GM12864 (cell line): ENCODE results near the gene LACC1.
A peak's percentile ranks its signal among the peaks of the same experiment; 100 is the strongest.

ENCODE experiments used
- DNase-seq: peaks from one replicate; pipeline ENCODE4 v3.0.0-alpha.2; 2011; ENCODE audit warnings: low read depth
- H3K4me3 ChIP-seq: 2 replicates; pipeline ENCODE4 v1.5.1; 2011; ENCODE audit warnings: mild to moderate bottlenecking, low read depth, low read length, control low read depth
- TF ChIP-seq, protein P1 (sequence below): IDR thresholded peaks from 2 replicates; pipeline ENCODE4 v1.5.1; 2011; ENCODE audit warnings: low read depth, mild to moderate bottlenecking, moderate library complexity, low read length, control low read depth, inconsistent platforms; ENCODE audit errors: missing control alignments

LACC1 gene

DNA sequence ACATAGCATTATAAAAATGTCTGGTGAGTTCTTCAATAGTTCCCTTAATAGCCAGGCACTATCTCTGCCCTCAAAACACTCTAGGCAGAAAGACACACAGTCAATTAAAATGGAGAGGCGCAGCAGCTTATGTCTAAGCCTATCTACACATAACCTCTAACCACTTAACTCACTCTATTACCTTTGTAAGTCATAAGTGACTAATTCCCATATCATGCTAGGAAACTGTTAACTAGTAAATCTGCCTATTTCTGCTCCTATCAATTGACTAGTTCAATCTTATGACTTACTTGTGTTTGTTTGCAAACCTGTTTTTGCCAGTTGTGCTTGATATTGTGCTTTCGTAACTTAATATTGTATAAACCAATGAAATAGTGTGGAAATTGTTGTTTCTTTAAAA, 3.3 kb upstream of the LACC1 start:
- no peak for DNase-seq
- TF ChIP-seq, protein P1, sequence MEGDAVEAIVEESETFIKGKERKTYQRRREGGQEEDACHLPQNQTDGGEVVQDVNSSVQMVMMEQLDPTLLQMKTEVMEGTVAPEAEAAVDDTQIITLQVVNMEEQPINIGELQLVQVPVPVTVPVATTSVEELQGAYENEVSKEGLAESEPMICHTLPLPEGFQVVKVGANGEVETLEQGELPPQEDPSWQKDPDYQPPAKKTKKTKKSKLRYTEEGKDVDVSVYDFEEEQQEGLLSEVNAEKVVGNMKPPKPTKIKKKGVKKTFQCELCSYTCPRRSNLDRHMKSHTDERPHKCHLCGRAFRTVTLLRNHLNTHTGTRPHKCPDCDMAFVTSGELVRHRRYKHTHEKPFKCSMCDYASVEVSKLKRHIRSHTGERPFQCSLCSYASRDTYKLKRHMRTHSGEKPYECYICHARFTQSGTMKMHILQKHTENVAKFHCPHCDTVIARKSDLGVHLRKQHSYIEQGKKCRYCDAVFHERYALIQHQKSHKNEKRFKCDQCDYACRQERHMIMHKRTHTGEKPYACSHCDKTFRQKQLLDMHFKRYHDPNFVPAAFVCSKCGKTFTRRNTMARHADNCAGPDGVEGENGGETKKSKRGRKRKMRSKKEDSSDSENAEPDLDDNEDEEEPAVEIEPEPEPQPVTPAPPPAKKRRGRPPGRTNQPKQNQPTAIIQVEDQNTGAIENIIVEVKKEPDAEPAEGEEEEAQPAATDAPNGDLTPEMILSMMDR = no peak
- no peak overlapping the region for H3K4me3 ChIP-seq

DNA sequence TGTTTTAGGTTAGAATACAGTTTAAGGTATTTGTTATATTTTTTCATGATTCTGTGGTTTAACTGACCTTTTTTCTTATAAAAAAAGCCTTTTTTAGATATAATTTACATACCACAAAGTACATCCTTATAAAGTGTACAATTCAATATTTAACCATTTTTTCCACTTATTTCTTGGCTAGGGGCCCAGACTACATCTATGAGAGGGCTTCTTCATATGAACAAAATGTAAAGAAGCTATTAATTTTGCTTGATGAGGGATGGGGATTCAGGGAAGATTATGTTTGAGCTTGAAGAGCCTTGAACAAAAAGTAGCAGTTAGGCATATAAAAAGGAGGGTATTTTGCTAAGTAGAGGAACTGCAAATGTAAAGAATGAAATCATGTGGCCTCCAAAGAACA, 2.4 kb upstream of the LACC1 start:
- TF ChIP-seq, protein P1 = no peak
- DNase-seq = no peak
- no peak overlapping the region for H3K4me3 ChIP-seq

DNA sequence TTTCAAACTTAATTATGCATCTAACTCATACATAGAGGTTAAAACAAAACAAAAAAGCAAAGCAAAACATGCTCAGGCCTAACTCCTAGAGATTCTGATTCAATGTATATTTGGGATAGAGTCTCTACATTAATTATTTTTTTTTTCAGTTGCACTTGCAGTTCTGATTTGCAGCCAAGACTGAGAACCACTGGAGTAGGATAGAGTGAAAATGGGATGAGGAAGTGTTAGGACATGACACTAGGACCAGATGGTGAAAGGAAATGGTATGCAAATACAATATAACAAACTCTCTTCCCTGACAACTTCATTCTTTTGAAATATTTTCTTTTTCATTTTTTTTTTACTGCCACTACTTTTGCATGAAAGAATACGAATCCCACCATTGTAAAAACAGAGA, 1.9 kb upstream of the LACC1 start:
- TF ChIP-seq, protein P1 = no peak
- H3K4me3 ChIP-seq = no peak overlapping the region
- no peak for DNase-seq

DNA sequence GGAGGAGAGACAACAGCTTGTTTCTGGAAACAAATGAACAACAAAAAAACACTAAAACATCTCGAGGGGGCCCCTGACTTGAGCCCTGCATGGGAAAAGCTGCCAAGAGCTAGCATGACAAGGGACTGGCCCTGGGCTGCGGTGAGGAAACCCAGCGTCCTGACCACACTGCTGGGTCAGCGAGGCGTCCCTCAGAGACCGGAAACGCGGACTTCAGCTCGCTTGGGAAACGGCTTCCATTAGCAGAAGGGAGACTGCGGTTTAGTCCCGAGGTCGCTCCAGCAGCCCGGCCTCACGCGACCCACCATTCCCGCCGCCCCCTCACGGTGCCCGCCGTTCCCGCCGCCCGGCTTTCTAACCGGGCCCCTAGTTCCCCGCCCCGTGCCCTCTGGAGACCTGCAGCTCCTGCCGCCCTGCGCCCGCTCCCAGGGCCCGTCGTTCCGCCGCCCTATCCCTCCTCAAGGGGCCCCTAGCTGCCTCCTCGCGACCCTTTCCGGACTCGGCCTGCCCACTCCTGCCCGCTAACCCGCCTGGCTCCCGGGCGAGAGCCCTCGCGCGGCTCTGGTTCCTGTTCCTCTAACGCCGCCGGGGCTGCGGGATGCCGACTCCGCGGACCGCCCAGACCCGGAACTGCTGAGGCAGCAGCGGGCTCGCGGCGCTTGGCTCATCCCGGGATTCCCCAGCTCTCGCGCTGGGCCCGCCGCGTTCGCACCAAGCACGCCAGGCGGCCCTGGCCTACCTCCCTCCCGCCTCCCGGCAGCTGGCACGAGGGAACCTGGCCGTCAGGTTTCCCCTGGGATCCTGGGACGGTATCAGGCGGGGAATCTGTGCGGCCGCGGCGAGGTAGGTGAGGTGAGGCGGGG, 581 bp upstream of the LACC1 start, which contains the start of gene CCDC122:
Gene CCDC122, minus strand, starts transcription at position 849 of the 863 bp plus-strand sequence. CDS start 10,364 bp downstream, outside the sequence.
- peak; percentile 26 for DNase-seq
- TF ChIP-seq, protein P1 = no peak
- peak within 1 kb of the TSS; percentile 97 for H3K4me3 ChIP-seq

DNA sequence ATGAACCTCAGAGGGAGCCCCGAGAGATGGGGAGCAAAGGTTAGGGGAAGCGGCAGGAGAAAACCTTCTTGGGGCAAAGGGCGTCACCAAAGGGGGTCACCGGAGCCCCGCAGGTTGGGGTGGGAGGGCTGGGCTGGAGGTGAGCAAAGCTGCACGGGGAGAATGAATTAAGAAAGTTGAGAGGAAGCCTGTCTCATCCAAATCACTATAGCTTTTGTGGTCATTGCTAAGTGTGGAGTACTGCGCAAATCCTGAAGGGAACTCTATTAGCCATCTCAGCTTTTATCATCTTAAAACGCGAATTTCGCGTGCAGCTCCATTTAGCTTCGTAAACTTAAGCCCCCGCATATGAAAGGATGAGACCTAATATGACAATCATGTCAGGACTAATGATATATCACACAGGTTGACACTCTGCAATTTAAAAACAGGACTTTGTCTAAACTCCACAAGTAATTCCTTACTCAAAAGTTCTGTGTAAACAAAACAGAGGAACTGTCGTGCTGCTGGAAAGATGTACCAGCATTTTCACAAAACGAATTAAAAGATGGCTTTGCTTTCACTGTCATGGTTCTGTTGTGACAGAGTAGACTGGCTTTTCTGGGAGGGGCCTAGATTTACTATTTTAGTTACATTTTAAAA, 631 bp downstream of the LACC1 start:
- H3K4me3 ChIP-seq = peak overlapping the region; percentile 97
- TF ChIP-seq, protein P1 = no peak
- DNase-seq = no peak

DNA sequence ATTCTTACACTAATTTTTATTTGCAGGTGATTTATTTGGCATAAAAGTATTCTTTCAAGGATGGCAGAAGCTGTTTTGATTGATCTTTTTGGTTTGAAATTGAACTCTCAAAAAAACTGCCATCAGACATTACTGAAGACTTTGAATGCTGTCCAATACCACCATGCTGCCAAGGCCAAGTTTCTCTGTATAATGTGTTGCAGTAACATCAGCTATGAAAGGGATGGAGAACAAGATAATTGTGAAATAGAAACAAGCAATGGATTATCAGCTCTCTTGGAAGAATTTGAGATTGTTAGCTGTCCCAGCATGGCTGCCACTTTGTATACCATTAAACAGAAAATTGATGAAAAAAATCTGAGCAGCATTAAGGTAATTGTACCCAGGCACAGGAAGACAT, 1.2 kb downstream of the LACC1 start:
- TF ChIP-seq, protein P1 = no peak
- H3K4me3 ChIP-seq = no peak overlapping the region
- DNase-seq = no peak
